Parathyroid adenoma (tissue), 2 donors: ENCODE measurements around the gene SLC17A8.

Source experiments
- H2AFZ ChIP-seq: fragments of 300-600 bp; sonication (generic); one replicate; pipeline ENCODE4 v1.7.0; 2017; ENCODE audit warnings: antibody characterized with exemption, mild to moderate bottlenecking
- H3K27ac ChIP-seq: fragments of 300-600 bp; sonication (generic); one replicate; pipeline ENCODE4 v1.7.0; 2017
- H3K27me3 ChIP-seq: fragments of 300-600 bp; sonication (generic); one replicate; pipeline ENCODE4 v1.7.0; 2017; ENCODE audit warnings: low read length; ENCODE audit not compliant: control insufficient read depth, insufficient read depth
- H3K36me3 ChIP-seq: fragments of 300-600 bp; sonication (generic); one replicate; pipeline ENCODE4 v1.7.0; 2017; ENCODE audit warnings: low read length; ENCODE audit not compliant: control insufficient read depth, insufficient read depth
- H3K4me1 ChIP-seq: fragments of 300-600 bp; sonication (generic); one replicate; pipeline ENCODE4 v1.7.0; 2017; ENCODE audit warnings: control low read depth
- H3K4me2 ChIP-seq: fragments of 300-600 bp; sonication (generic); one replicate; pipeline ENCODE4 v1.7.0; 2017; ENCODE audit warnings: low read length
- H3K4me3 ChIP-seq: fragments of 300-600 bp; sonication (generic); one replicate; pipeline ENCODE4 v1.7.0; 2017; ENCODE audit warnings: low read depth, low read length
- H3K79me2 ChIP-seq: fragments of 300-600 bp; sonication (generic); one replicate; pipeline ENCODE4 v1.7.0; 2017; ENCODE audit warnings: control low read depth
- H3K9ac ChIP-seq: fragments of 300-600 bp; sonication (generic); one replicate; pipeline ENCODE4 v1.7.0; 2017; ENCODE audit warnings: mild to moderate bottlenecking
- H3K9me3 ChIP-seq: fragments of 300-600 bp; sonication (generic); one replicate; pipeline ENCODE4 v1.7.0; 2017; ENCODE audit warnings: low read length; ENCODE audit not compliant: control insufficient read depth
- TF ChIP-seq, protein P1 (sequence below): fragments of 300-600 bp; sonication (generic); IDR thresholded peaks from one replicate; pipeline ENCODE4 v1.7.0; 2017; ENCODE audit warnings: antibody characterized with exemption, mild to moderate bottlenecking
- donor health status: primary hyperparathyroidism.

SLC17A8 gene

GRCh38 chr12:100375038-100375735 lies 18.3 kb downstream of the SLC17A8 start:
- Histone ChIP-seq H3K9me3 (no peaks in the 10 kb centered on the region), H2AFZ (no peak overlapping the region)

GRCh38 chr12:100376161-100376560 lies 19.3 kb downstream of the SLC17A8 start:
- H3K4me3 ChIP-seq = no peak overlapping the region
- no peaks in the 10 kb centered on the region for H3K9me3 ChIP-seq
- no peak overlapping the region for H3K9ac ChIP-seq
- no peak overlapping the region for H2AFZ ChIP-seq
- no peaks in the 10 kb centered on the region for H3K36me3 ChIP-seq
- TF ChIP-seq, protein P1, sequence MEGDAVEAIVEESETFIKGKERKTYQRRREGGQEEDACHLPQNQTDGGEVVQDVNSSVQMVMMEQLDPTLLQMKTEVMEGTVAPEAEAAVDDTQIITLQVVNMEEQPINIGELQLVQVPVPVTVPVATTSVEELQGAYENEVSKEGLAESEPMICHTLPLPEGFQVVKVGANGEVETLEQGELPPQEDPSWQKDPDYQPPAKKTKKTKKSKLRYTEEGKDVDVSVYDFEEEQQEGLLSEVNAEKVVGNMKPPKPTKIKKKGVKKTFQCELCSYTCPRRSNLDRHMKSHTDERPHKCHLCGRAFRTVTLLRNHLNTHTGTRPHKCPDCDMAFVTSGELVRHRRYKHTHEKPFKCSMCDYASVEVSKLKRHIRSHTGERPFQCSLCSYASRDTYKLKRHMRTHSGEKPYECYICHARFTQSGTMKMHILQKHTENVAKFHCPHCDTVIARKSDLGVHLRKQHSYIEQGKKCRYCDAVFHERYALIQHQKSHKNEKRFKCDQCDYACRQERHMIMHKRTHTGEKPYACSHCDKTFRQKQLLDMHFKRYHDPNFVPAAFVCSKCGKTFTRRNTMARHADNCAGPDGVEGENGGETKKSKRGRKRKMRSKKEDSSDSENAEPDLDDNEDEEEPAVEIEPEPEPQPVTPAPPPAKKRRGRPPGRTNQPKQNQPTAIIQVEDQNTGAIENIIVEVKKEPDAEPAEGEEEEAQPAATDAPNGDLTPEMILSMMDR = no peak
- no peaks in the 10 kb centered on the region for H3K4me1 ChIP-seq
- no peaks in the 10 kb centered on the region for H3K79me2 ChIP-seq
- no peaks in the 10 kb centered on the region for H3K27me3 ChIP-seq
- no peak overlapping the region for H3K4me2 ChIP-seq
- no peak overlapping the region for H3K27ac ChIP-seq

More at GRCh38 chr12:100375038-100375735, 18.3 kb downstream of the SLC17A8 start:
- Histone ChIP-seq H3K27ac (no peak overlapping the region), H3K4me2 (no peak overlapping the region), H3K36me3 (no peaks in the 10 kb centered on the region), H3K4me1 (no peaks in the 10 kb centered on the region), H3K79me2 (no peaks in the 10 kb centered on the region), H3K4me3 (no peak overlapping the region), H3K27me3 (no peaks in the 10 kb centered on the region), H3K9ac (no peak overlapping the region)
- TF ChIP-seq, protein P1 = no peak

GRCh38 chr12:100381379-100381778 lies 24.5 kb downstream of the SLC17A8 start:
- no peak overlapping the region for H3K4me2 ChIP-seq
- H3K27ac ChIP-seq = no peak overlapping the region
- H3K79me2 ChIP-seq = no peaks in the 10 kb centered on the region
- H3K4me1 ChIP-seq = no peaks in the 10 kb centered on the region
- H3K9me3 ChIP-seq = no peaks in the 10 kb centered on the region
- no peak overlapping the region for H3K4me3 ChIP-seq
- no peaks in the 10 kb centered on the region for H3K27me3 ChIP-seq
- TF ChIP-seq, protein P1 = no peak
- no peak overlapping the region for H2AFZ ChIP-seq
- H3K36me3 ChIP-seq = no peaks in the 10 kb centered on the region
- H3K9ac ChIP-seq = no peak overlapping the region

DNA sequence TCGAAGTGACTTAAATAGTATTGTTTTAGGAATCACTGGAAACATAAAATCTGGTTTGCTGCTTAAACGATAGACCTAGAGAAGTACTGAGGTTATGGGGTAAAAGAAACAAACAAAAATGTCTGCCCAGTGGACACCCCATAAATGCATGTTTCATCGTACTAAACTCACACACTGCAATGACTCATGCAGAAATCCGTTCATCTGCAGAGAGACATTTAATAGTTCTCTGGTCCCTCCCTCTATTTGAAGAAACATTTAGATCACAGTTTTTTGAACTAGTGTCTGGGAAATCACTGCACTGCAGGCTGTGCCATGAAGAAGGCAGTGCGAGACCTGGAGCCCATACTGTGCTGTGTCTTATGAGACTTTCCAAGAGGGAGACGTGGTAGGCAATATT lies 25.5 kb downstream of the SLC17A8 start:
- Histone ChIP-seq H3K4me2 (no peak overlapping the region), H2AFZ (no peak overlapping the region), H3K4me3 (no peak overlapping the region), H3K36me3 (no peaks in the 10 kb centered on the region), H3K4me1 (no peaks in the 10 kb centered on the region), H3K9ac (no peak overlapping the region), H3K27ac (no peak overlapping the region), H3K9me3 (no peaks in the 10 kb centered on the region), H3K79me2 (no peaks in the 10 kb centered on the region), H3K27me3 (no peaks in the 10 kb centered on the region)
- TF ChIP-seq, protein P1 = no peak
